Gastrocnemius medialis (tissue), 4 donors: ENCODE results near the gene GABRG3.

Experiments used
- POLR2A ChIP-seq, 2 donors: fragments of 450-650 bp; IDR thresholded peaks; one replicate each; pipeline ENCODE4 v1.6.1; 2017; ENCODE audit warnings: antibody characterized with exemption in 2 of 2, mild to moderate bottlenecking in 2 of 2, moderate library complexity in 2 of 2
- TF ChIP-seq, protein P1 (sequence below), 5 experiments: fragments of 450-650 bp in 3 of 5; fragments of 200-600 bp in 2 of 5; sonication (generic) in 2 of 5; IDR thresholded peaks in 4 of 5; conservative IDR thresholded peaks in 1 of 5; 1 replicate in 4 of 5; 2 replicates in 1 of 5; pipeline ENCODE4 v1.5.1; 2016 to 2019; ENCODE audit warnings: antibody characterized with exemption in 5 of 5, mild to moderate bottlenecking in 3 of 5, moderate library complexity in 3 of 5

DNA sequence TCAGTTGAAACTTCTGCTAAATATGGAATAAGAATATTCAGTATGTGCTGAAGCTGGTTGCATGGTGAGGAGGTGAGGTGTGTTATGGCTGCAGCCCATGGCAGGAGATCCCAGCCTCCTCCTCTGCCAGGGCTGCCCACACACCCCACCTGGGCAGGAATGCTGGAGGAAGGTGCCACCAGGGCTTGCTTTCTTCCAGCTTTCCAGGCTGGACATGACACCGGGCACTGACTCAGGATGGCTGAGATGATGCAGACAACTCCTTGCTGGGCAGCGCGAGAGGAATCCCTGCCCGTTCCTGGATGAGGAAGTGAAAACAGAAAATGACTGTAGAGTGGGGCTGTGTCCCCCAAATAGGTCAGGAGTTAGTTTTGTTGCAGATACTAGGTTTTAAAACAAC, 14.1 kb downstream of the GABRG3 start:
- TF ChIP-seq, protein P1, sequence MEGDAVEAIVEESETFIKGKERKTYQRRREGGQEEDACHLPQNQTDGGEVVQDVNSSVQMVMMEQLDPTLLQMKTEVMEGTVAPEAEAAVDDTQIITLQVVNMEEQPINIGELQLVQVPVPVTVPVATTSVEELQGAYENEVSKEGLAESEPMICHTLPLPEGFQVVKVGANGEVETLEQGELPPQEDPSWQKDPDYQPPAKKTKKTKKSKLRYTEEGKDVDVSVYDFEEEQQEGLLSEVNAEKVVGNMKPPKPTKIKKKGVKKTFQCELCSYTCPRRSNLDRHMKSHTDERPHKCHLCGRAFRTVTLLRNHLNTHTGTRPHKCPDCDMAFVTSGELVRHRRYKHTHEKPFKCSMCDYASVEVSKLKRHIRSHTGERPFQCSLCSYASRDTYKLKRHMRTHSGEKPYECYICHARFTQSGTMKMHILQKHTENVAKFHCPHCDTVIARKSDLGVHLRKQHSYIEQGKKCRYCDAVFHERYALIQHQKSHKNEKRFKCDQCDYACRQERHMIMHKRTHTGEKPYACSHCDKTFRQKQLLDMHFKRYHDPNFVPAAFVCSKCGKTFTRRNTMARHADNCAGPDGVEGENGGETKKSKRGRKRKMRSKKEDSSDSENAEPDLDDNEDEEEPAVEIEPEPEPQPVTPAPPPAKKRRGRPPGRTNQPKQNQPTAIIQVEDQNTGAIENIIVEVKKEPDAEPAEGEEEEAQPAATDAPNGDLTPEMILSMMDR (IDR thresholded peaks at IDR 0.05 in 4 of 5, conservative IDR thresholded peaks at IDR 0.05 in 1 of 5), result no peak
- no peak for TF ChIP-seq POLR2A (IDR thresholded peaks at IDR 0.05)
